NCI-H1092 (cell line): Measurements from ENCODE around the gene CTTNBP2NL.
"Not testable (repeated sequence)": the region's sequence is repeated elsewhere in the genome, so short reads cannot be mapped to it uniquely, and the experiment has no call there.

Source experiments
- DNase-seq: peaks from one replicate; lab custom pipeline; 2025; lab: John Stamatoyannopoulos, UW

The CTTNBP2NL gene

GRCh38 chr1:112464501-112464900 lies 68.5 kb downstream of the CTTNBP2NL start:
- DNase-seq = no peak

- no peak for DNase-seq
Observed at GRCh38 chr1:112465122-112465521, 69.1 kb downstream of the CTTNBP2NL start.

GRCh38 chr1:112466078-112466660 lies 70.2 kb downstream of the CTTNBP2NL start:
- DNase-seq = peak; percentile 87

GRCh38 chr1:112470324-112470723 lies 74.3 kb downstream of the CTTNBP2NL start:
- DNase-seq = not testable (repeated sequence)

GRCh38 chr1:112470966-112471365 lies 75.0 kb downstream of the CTTNBP2NL start:
- DNase-seq = no peak

GRCh38 chr1:112472142-112472541 lies 76.1 kb downstream of the CTTNBP2NL start:
- no peak for DNase-seq

- no peak for DNase-seq
Observed at GRCh38 chr1:112477550-112477949, 81.5 kb downstream of the CTTNBP2NL start.

GRCh38 chr1:112478314-112478713 lies 82.3 kb downstream of the CTTNBP2NL start:
- no peak for DNase-seq

GRCh38 chr1:112486063-112486462 lies 90.0 kb downstream of the CTTNBP2NL start:
- DNase-seq = not testable (repeated sequence)

GRCh38 chr1:112487686-112488085 lies 91.7 kb downstream of the CTTNBP2NL start:
- not testable (repeated sequence) for DNase-seq

GRCh38 chr1:112488141-112488540 lies 92.1 kb downstream of the CTTNBP2NL start:
- DNase-seq = no peak

GRCh38 chr1:112492076-112492475 lies 96.1 kb downstream of the CTTNBP2NL start:
- no peak for DNase-seq

- DNase-seq = no peak
Observed at GRCh38 chr1:112493351-112493750, 97.3 kb downstream of the CTTNBP2NL start.

- DNase-seq = no peak
Observed at GRCh38 chr1:112496290-112496689, 100.3 kb downstream of the CTTNBP2NL start.

- DNase-seq = peak; percentile 48
Observed at GRCh38 chr1:112501810-112502641, 106.0 kb downstream of the CTTNBP2NL start.

GRCh38 chr1:112502826-112503225 lies 106.8 kb downstream of the CTTNBP2NL start:
- no peak for DNase-seq

GRCh38 chr1:112504001-112504660 lies 108.1 kb downstream of the CTTNBP2NL start:
- DNase-seq = no peak

- no peak for DNase-seq
Observed at GRCh38 chr1:112504661-112505399, 108.8 kb downstream of the CTTNBP2NL start.

GRCh38 chr1:112505400-112505785 lies 109.4 kb downstream of the CTTNBP2NL start:
- DNase-seq = no peak

- no peak for DNase-seq
Observed at GRCh38 chr1:112505878-112506277, 109.9 kb downstream of the CTTNBP2NL start.

- no peak for DNase-seq
Observed at GRCh38 chr1:112506306-112506705, 110.3 kb downstream of the CTTNBP2NL start.

GRCh38 chr1:112506731-112507130 lies 110.7 kb downstream of the CTTNBP2NL start:
- DNase-seq = no peak
